Loucy (cell line): ENCODE data around the gene FANCL.
"Not testable (repeated sequence)": the region's sequence is repeated elsewhere in the genome, so short reads cannot be mapped to it uniquely, and the experiment has no call there.

Experiments
- EZH2phosphoT487 ChIP-seq: fragments of 200-600 bp; IDR thresholded peaks from 2 replicates; pipeline ENCODE4 v1.6.1; 2018; ENCODE audit warnings: antibody characterized with exemption, mild to moderate bottlenecking, moderate library complexity, borderline replicate concordance
- TF ChIP-seq, protein P1 (sequence below): fragments of 200-600 bp; sonication (generic); conservative IDR thresholded peaks from 2 replicates; pipeline ENCODE4 v1.5.1; 2014; ENCODE audit warnings: mild to moderate bottlenecking, antibody characterized with exemption, low read length

DNA sequence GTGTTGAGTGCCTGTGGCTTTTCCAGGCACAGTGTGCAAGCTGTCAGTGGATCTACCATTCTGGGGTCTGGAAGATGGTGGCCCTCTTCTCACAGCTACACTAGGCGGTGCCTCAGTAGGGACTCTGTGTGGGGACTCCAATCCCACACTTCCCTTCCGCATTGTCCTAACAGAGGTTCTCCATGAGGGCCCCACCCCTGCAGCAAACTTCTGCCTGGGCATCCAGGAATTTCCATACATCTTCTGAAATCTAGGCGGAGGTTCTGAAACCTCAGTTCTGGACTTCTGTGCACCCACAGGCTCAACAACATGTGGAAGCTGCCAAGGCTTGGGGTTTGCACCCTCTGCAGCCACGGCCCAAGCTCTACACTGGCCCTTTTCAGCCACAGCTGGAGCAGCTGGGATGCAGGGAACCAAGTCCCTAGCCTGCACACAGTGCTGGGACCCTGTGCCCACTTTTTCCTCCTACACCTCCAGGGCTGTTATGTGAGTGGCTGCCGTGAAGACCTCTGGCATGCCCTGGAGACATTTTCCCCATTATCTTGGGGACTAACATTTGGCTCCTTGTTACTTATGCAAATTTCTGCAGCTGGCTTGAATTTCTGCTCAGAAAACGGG lies 30.1 kb downstream of the FANCL start:
- TF ChIP-seq, protein P1, sequence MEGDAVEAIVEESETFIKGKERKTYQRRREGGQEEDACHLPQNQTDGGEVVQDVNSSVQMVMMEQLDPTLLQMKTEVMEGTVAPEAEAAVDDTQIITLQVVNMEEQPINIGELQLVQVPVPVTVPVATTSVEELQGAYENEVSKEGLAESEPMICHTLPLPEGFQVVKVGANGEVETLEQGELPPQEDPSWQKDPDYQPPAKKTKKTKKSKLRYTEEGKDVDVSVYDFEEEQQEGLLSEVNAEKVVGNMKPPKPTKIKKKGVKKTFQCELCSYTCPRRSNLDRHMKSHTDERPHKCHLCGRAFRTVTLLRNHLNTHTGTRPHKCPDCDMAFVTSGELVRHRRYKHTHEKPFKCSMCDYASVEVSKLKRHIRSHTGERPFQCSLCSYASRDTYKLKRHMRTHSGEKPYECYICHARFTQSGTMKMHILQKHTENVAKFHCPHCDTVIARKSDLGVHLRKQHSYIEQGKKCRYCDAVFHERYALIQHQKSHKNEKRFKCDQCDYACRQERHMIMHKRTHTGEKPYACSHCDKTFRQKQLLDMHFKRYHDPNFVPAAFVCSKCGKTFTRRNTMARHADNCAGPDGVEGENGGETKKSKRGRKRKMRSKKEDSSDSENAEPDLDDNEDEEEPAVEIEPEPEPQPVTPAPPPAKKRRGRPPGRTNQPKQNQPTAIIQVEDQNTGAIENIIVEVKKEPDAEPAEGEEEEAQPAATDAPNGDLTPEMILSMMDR, result not testable (repeated sequence)
- TF ChIP-seq EZH2phosphoT487, result not testable (repeated sequence)
